Karpas-422 (cell line): ENCODE measurements around the gene PDPK1. TPM values are rescaled to one million over a fixed set of nuclear protein-coding genes. Genes with fewer than 3 reads are reported as not detected.

Experiments
- DNase-seq: peaks from one replicate; pipeline ENCODE4 v3.0.0-alpha.2; 2015
- H2AFZ ChIP-seq: fragments of 200-600 bp; sonication (generic); 2 replicates; pipeline ENCODE4 v1.6.1; 2014; ENCODE audit warnings: antibody characterized with exemption, low read length, mixed read lengths
- H3K27ac ChIP-seq: fragments of 200-600 bp; sonication (generic); 2 replicates; pipeline ENCODE4 v1.5.1; 2014; ENCODE audit warnings: mild to moderate bottlenecking, low read length, moderate library complexity
- H3K27me3 ChIP-seq: fragments of 200-600 bp; sonication (generic); 2 replicates; pipeline ENCODE4 v1.6.1; 2014; ENCODE audit warnings: low read length, mixed read lengths
- H3K36me3 ChIP-seq: fragments of 200-600 bp; sonication (generic); 2 replicates; pipeline ENCODE4 v1.6.1; 2014; ENCODE audit warnings: low read length, mixed read lengths; ENCODE audit not compliant: insufficient read depth
- H3K4me1 ChIP-seq: fragments of 200-600 bp; sonication (generic); 2 replicates; pipeline ENCODE4 v1.6.1; 2014; ENCODE audit warnings: mild to moderate bottlenecking, low read length, mixed read lengths
- H3K4me2 ChIP-seq: fragments of 200-600 bp; sonication (generic); 2 replicates; pipeline ENCODE4 v1.6.1; 2014; ENCODE audit warnings: low read length, low read depth, mild to moderate bottlenecking; ENCODE audit not compliant: poor library complexity, severe bottlenecking
- H3K4me3 ChIP-seq: fragments of 200-600 bp; sonication (generic); 2 replicates; pipeline ENCODE4 v1.5.1; 2014; ENCODE audit warnings: mild to moderate bottlenecking, antibody characterized with exemption, low read length, mixed read lengths
- H3K79me2 ChIP-seq: fragments of 200-600 bp; sonication (generic); 2 replicates; pipeline ENCODE4 v1.6.1; 2014; ENCODE audit warnings: mild to moderate bottlenecking, low read length, mixed read lengths
- H3K9ac ChIP-seq: fragments of 200-600 bp; sonication (generic); 2 replicates; pipeline ENCODE4 v1.6.0; 2014; ENCODE audit warnings: low read length
- H3K9me2 ChIP-seq: fragments of 200-600 bp; sonication (generic), shearing (Covaris generic); replicated peaks from 2 replicates; pipeline ENCODE4 v1.6.0; 2014; ENCODE audit warnings: mild to moderate bottlenecking, low read length, moderate library complexity; ENCODE audit not compliant: insufficient read depth
- H3K9me3 ChIP-seq: fragments of 300-700, 200-600 bp; sonication (generic); 2 replicates; pipeline ENCODE4 v1.6.1; 2014; ENCODE audit warnings: low read length, mixed read lengths
- H4K20me1 ChIP-seq: fragments of 200-600 bp; sonication (generic); 2 replicates; pipeline ENCODE4 v1.6.1; 2014; ENCODE audit warnings: mild to moderate bottlenecking, antibody characterized with exemption, low read length, low read depth; ENCODE audit not compliant: insufficient read depth
- total RNA-seq: library from RNA; depleted of rRNA; stranded (reverse); fragments of >200 nt; shearing (Covaris generic); gene quantifications from 2 replicates; pipeline ENCODE4 v1.2.3, GENCODE V29; 2014; ENCODE audit warnings: low replicate concordance

PDPK1 gene
- total RNA-seq, 1 experiment from 2014 or later: 49.5 TPM

DNA sequence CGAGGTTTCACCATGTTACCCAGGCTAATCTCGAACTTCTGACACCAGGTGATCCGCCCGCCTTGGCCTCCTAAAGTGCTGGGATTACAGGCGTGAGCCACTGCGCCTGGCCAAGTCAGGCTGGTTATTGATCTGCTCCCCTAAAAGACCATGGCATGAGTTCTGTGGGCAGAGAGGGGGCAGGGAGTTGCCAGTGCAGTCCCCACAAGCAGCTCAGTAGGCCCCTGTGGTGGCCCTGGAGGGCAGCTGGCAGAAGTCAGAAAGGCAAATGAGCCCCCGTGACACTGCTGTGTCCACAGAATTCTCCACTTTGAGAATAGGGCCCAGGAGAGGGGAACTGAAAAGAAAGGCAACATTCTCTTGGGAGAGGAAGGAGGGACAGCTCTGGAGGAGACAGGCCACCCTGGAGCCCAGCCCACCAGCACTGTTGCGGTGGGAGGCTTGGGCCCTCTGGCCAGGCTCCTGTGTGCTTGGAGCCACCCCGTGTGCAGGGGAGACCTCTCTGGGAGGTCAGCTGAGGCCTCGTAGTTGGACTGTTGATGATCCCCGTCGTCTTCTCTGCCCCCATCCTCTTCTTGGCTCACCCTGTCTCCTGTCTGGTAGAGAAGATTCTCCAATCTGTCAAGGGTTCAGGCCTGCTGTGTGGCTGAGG is 19.7 kb upstream of the PDPK1 start:
- H2AFZ ChIP-seq: no peak overlapping the region
- peaks cover 46% of the 10 kb centered on the region for H3K4me1 ChIP-seq
- peaks cover 41% of the 10 kb centered on the region for H4K20me1 ChIP-seq
- no peak overlapping the region for H3K4me3 ChIP-seq
- no peaks in the 10 kb centered on the region for H3K27me3 ChIP-seq
- peaks cover 67% of the 10 kb centered on the region for H3K79me2 ChIP-seq
- no peaks in the 10 kb centered on the region for H3K9me2 ChIP-seq
- DNase-seq: no peak
- H3K27ac ChIP-seq: no peak overlapping the region
- H3K9ac ChIP-seq: no peak overlapping the region
- H3K9me3 ChIP-seq: no peaks in the 10 kb centered on the region
- H3K4me2 ChIP-seq: no peak overlapping the region
- H3K36me3 ChIP-seq: no peaks in the 10 kb centered on the region

- Histone ChIP-seq H3K27ac (no peak overlapping the region), H3K36me3 (0 out of 2 replicates have a peak, but pooled peaks cover 3% of the 10 kb centered on the region), H3K9me2 (no peaks in the 10 kb centered on the region), H3K4me3 (no peak overlapping the region), H3K79me2 (peaks cover 64% of the 10 kb centered on the region), H3K4me2 (no peak overlapping the region), H3K9me3 (no peaks in the 10 kb centered on the region), H2AFZ (no peak overlapping the region), H3K4me1 (peaks cover 42% of the 10 kb centered on the region), H4K20me1 (peaks cover 41% of the 10 kb centered on the region), H3K9ac (no peak overlapping the region), H3K27me3 (no peaks in the 10 kb centered on the region)
- no peak for DNase-seq
Measured at GRCh38 chr16:2518823-2519710, 18.8 kb upstream of the PDPK1 start.

GRCh38 chr16:2519711-2520080 is 18.1 kb upstream of the PDPK1 start:
- H3K9ac ChIP-seq: no peak overlapping the region
- no peaks in the 10 kb centered on the region for H3K27me3 ChIP-seq
- 0 out of 2 replicates have a peak, but pooled peaks cover 3% of the 10 kb centered on the region for H3K36me3 ChIP-seq
- peaks cover 39% of the 10 kb centered on the region for H4K20me1 ChIP-seq
- H2AFZ ChIP-seq: no peak overlapping the region
- H3K9me2 ChIP-seq: no peaks in the 10 kb centered on the region
- H3K9me3 ChIP-seq: no peaks in the 10 kb centered on the region
- DNase-seq: no peak
- peak overlapping the region; percentile 50 for H3K4me2 ChIP-seq
- peaks cover 42% of the 10 kb centered on the region for H3K4me1 ChIP-seq
- no peak overlapping the region for H3K4me3 ChIP-seq
- no peak overlapping the region for H3K27ac ChIP-seq
- H3K79me2 ChIP-seq: peaks cover 59% of the 10 kb centered on the region

DNA sequence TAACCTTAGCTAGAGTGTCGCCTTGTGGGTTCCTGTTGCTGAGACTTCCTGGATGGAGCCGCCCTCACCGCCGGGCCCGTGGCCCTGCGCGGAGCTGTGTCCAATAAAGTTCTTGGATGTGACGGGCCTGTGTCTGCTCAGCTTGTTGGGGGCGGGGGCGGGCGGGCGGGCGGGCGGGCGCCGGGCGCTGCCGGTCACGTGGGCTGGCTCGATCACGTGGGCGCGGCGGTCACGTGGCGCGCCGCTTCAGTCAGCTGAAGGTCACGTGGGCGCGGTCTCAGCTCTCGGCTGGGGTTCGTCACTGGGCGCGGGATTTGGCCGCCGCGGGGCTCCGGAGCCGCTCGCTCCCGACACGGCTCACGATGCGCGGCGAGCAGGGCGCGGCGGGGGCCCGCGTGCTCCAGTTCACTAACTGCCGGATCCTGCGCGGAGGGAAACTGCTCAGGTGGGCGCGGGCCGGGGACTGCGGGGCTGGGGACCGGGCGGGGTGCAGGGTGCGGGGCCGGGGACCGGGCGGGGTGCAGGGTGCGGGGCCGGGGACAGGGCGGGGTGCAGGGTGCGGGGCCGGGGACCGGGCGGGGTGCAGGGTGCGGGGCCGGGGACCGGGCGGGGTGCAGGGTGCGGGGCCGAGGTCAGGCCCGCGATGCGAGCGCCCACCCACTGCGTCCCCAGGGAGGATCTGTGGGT is 17.6 kb upstream of the PDPK1 start, which contains the start of gene AMDHD2:
Gene AMDHD2 (plus strand): TSS at position 275 of the 687 bp plus-strand sequence. CDS start 88 bp downstream, at position 363.
- Histone ChIP-seq H3K79me2 (peaks cover 53% of the 10 kb centered on the region), H4K20me1 (peaks cover 34% of the 10 kb centered on the region), H3K4me2 (peak within 1 kb of the TSS; percentile 93), H3K9ac (peak within 1 kb of the TSS; percentile 87), H3K4me1 (peaks cover 38% of the 10 kb centered on the region), H3K4me3 (peak within 1 kb of the TSS; percentile 79), H3K27ac (no peak within 1 kb of the TSS), H3K27me3 (no peaks in the 10 kb centered on the region), H2AFZ (no peak within 1 kb of the TSS), H3K36me3 (0 out of 2 replicates have a peak, but pooled peaks cover 3% of the 10 kb centered on the region), H3K9me3 (no peaks in the 10 kb centered on the region), H3K9me2 (no peaks in the 10 kb centered on the region)
- DNase-seq: peak; percentile 96

- Histone ChIP-seq H3K9me2 (no peaks in the 10 kb centered on the region), H3K4me1 (peaks cover 31% of the 10 kb centered on the region), H2AFZ (no peak overlapping the region), H3K9me3 (no peaks in the 10 kb centered on the region), H3K4me2 (peak overlapping the region; percentile 93), H3K27ac (no peak overlapping the region), H3K9ac (peak overlapping the region; percentile 87), H4K20me1 (peaks cover 27% of the 10 kb centered on the region; the same call in 1 of the 2 replicates), H3K79me2 (peaks cover 46% of the 10 kb centered on the region), H3K27me3 (no peaks in the 10 kb centered on the region), H3K36me3 (0 out of 2 replicates have a peak, but pooled peaks cover 3% of the 10 kb centered on the region), H3K4me3 (peak overlapping the region; percentile 79)
- DNase-seq: peak; percentile 78
Measured at GRCh38 chr16:2520784-2521531, 16.9 kb upstream of the PDPK1 start.

DNA sequence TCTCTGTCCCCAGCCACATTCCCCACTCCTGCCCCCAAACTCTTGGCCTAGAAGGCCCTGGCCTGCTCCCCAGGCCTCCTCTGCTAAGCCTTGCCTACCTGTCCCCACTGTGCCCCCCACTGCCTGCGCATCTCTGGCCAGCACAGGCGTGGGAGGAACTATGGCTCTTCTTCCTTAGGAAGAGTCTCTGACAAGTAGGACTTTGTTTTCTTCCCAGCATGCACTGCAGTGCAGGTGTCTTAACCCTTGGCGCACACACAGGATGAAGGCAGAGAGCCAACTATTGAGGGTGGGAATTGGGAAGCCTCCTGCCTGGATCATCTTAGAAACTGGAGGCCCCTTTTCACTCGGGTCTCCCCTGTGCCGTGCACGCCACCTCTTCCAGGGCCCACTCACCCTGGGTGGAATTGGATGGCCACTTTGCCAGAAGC is 14.0 kb upstream of the PDPK1 start:
- Histone ChIP-seq H3K4me1 (peaks cover 16% of the 10 kb centered on the region), H3K4me3 (no peak overlapping the region), H3K9me2 (no peaks in the 10 kb centered on the region), H3K36me3 (0 out of 2 replicates have a peak, but pooled peaks cover 3% of the 10 kb centered on the region), H4K20me1 (0 out of 2 replicates have a peak, but pooled peaks cover 4% of the 10 kb centered on the region), H3K9ac (no peak overlapping the region), H3K4me2 (no peak overlapping the region), H3K27me3 (no peaks in the 10 kb centered on the region), H3K27ac (no peak overlapping the region), H3K79me2 (peaks cover 18% of the 10 kb centered on the region), H3K9me3 (no peaks in the 10 kb centered on the region), H2AFZ (no peak overlapping the region)
- DNase-seq: no peak

DNA sequence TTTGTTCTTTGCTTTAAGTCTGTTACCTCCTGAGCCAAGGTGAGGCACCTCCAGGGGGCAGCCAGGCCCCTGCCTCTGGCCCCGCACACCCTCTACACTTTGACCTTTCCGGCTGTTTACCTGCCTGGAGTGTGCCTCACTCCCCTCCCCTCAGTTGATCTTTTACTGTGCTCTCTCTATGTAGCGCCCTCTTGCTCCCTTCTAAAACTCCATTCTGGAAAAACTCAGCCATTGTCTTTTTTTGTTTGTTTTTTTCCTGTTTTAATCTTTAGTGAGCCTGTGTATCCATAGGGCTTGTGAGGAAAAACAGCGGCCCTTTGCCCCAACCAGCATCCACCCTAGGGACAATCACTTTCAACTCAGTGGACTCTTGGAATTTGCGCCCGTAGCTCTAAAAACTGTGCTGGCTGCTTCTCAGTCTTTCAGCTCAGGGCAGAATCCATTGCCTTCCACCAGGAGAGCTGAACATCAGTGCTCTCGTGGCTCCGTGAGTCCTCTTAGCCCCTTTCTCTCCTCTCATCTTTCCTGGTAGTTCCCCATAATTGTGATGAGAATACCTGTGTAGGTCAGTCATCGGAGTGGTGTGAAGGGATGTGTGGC is 13.4 kb upstream of the PDPK1 start:
- H4K20me1 ChIP-seq: no peaks in the 10 kb centered on the region
- H3K4me1 ChIP-seq: peaks cover 13% of the 10 kb centered on the region
- H3K4me3 ChIP-seq: no peak overlapping the region
- 0 out of 2 replicates have a peak, but pooled peaks cover 3% of the 10 kb centered on the region for H3K36me3 ChIP-seq
- H2AFZ ChIP-seq: no peak overlapping the region
- H3K79me2 ChIP-seq: peaks cover 14% of the 10 kb centered on the region
- no peak overlapping the region for H3K4me2 ChIP-seq
- DNase-seq: no peak
- no peak overlapping the region for H3K27ac ChIP-seq
- no peaks in the 10 kb centered on the region for H3K9me3 ChIP-seq
- no peaks in the 10 kb centered on the region for H3K27me3 ChIP-seq
- no peak overlapping the region for H3K9ac ChIP-seq
- no peaks in the 10 kb centered on the region for H3K9me2 ChIP-seq
